HepG2 (cell line): ENCODE results near the gene VIT. TPM values are rescaled to one million over a fixed set of nuclear protein-coding genes. Genes with fewer than 3 reads are reported as not detected.

Experiments used
- ATAC-seq: fragments of 200-7000 bp; cut with Tn5 transposase; 3 replicates; pipeline ENCODE4 v1.9.1; 2020; ENCODE audit warnings: mild to moderate bottlenecking, moderate library complexity
- BruUV-seq: library from RNA; stranded (reverse); fragments of 400-500 nt; replicated peaks from 2 replicates; lab custom pipeline; 2021; lab: Mats Ljungman, UMichigan
- CTCF ChIA-PET: fragments of 300-600 bp; formaldehyde crosslinking; extraction: SDS; loops from one replicate; lab custom pipeline; 2021; ENCODE audit warnings: low total read pairs, inconsistent platforms, low intra/inter-chr PET ratio; lab: Yijun Ruan, JAX
- POLR2A ChIA-PET: fragments of 350-600 bp; sonication (Branson Sonifier 250); formaldehyde crosslinking; loops from one replicate; lab custom pipeline; 2020; ENCODE audit warnings: antibody characterized with exemption, inconsistent platforms; lab: Yijun Ruan, JAX
- DNase-seq: peaks from one replicate; pipeline ENCODE4 v3.0.0-alpha.2; 2015; ENCODE audit warnings: low spot score
- FAIRE-seq: peaks from 3 replicates; lab custom pipeline; 2011; peaks lifted over from hg19 to GRCh38; lab: Jason Lieb, UNC
- H2AFZ ChIP-seq: one replicate; pipeline ENCODE4 v1.6.1; 2011; ENCODE audit warnings: low read length, inconsistent platforms
- H3K27ac ChIP-seq: fragments of 300-600 bp; 3 replicates; pipeline ENCODE4 v1.8.0; 2011; ENCODE audit warnings: mixed run types, mild to moderate bottlenecking, mixed read lengths, low read length, inconsistent platforms; ENCODE audit not compliant: insufficient read depth; ENCODE audit errors: extremely low read length
- H3K27me3 ChIP-seq, 2 experiments: fragments of 200-600 bp in 1 of 2; 2 replicates in 1 of 2; 3 replicates in 1 of 2; pipeline versions ENCODE4 v1.6.0 to v1.8.0; 2011; ENCODE audit warnings: low read length in 2 of 2, mild to moderate bottlenecking in 2 of 2, moderate library complexity in 2 of 2, inconsistent platforms in 1 of 2; ENCODE audit not compliant: insufficient read depth in 2 of 2, control insufficient read depth in 1 of 2
- H3K36me3 ChIP-seq, 2 experiments: fragments of 200-600 bp in 1 of 2; replicated peaks in 1 of 2; 2 replicates in 1 of 2; 3 replicates in 1 of 2; pipeline versions ENCODE4 v1.5.1 to v1.8.0; 2011; ENCODE audit warnings: low read length in 2 of 2, inconsistent platforms in 1 of 2; ENCODE audit not compliant: insufficient read depth in 2 of 2, control insufficient read depth in 1 of 2
- H3K4me1 ChIP-seq: 2 replicates; pipeline ENCODE4 v1.5.1; 2012; ENCODE audit warnings: low read length, inconsistent platforms; ENCODE audit not compliant: insufficient read depth
- H3K4me2 ChIP-seq: 2 replicates; pipeline ENCODE4 v1.6.0; 2011; ENCODE audit warnings: low read depth, low read length, inconsistent platforms
- H3K4me3 ChIP-seq, 3 experiments: fragments of 200-600 bp in 1 of 3; sonication (generic), shearing (Covaris generic) in 1 of 3; replicated peaks in 1 of 3; 2 replicates each; pipeline ENCODE4 v1.5.1; 2011 to 2016; ENCODE audit warnings: low read length in 3 of 3, inconsistent platforms in 2 of 3, low read depth in 2 of 3, mild to moderate bottlenecking in 2 of 3, control low read depth in 1 of 3, mixed read lengths in 1 of 3; ENCODE audit not compliant: insufficient read depth in 1 of 3
- H3K79me2 ChIP-seq: one replicate; pipeline ENCODE4 v1.6.1; 2011; ENCODE audit warnings: low read length, inconsistent platforms; ENCODE audit not compliant: insufficient read depth
- H3K9ac ChIP-seq: 2 replicates; pipeline ENCODE4 v1.6.0; 2011; ENCODE audit warnings: mild to moderate bottlenecking, low read depth, low read length, inconsistent platforms; ENCODE audit not compliant: insufficient read depth
- H3K9me3 ChIP-seq: 2 replicates; pipeline ENCODE4 v1.5.1; 2012; ENCODE audit warnings: mild to moderate bottlenecking, low read length
- H4K20me1 ChIP-seq: 2 replicates; pipeline ENCODE4 v1.6.0; 2011; ENCODE audit warnings: inconsistent platforms, mild to moderate bottlenecking, low read length, moderate library complexity; ENCODE audit not compliant: insufficient read depth
- FOSL1 ChIP-seq: sonication (generic); formaldehyde crosslinking; IDR thresholded peaks from 2 replicates; pipeline ENCODE4 v1.9.0; 2021; ENCODE audit warnings: missing genetic modification reagents, borderline replicate concordance
- GTF2F1 ChIP-seq: fragments of 150-350 bp; IDR thresholded peaks from 2 replicates; pipeline ENCODE4 v1.6.1; 2014; ENCODE audit warnings: low read length
- HMGXB4 ChIP-seq, 2 experiments: sonication (generic) in 1 of 2; formaldehyde crosslinking in 1 of 2; IDR thresholded peaks; 2 replicates each; pipeline versions ENCODE4 v1.4.0 to v1.6.1; 2018 to 2020; ENCODE audit warnings: missing genetic modification reagents in 2 of 2, borderline replicate concordance in 1 of 2, low read depth in 1 of 2, mild to moderate bottlenecking in 1 of 2, missing biosample characterization in 1 of 2
- KLF9 ChIP-seq: IDR thresholded peaks from 2 replicates; pipeline ENCODE4 v1.6.1; 2016; ENCODE audit warnings: low read depth
- MED1 ChIP-seq: sonication (generic); formaldehyde crosslinking; IDR thresholded peaks from 2 replicates; pipeline ENCODE4 v1.4.0; 2020; ENCODE audit warnings: missing genetic modification reagents
- TCF7L2 ChIP-seq: IDR thresholded peaks from 2 replicates; pipeline ENCODE4 v1.6.1; 2011; ENCODE audit warnings: mild to moderate bottlenecking, low read depth, low read length, moderate library complexity
- XRCC5 ChIP-seq: fragments of 200-400 bp; formaldehyde crosslinking; optimal IDR thresholded peaks from 2 replicates; pipeline ENCODE3; 2017; ENCODE audit warnings: mild to moderate bottlenecking, low read length
- ZNF124 ChIP-seq: sonication (generic); formaldehyde crosslinking; IDR thresholded peaks from 2 replicates; pipeline ENCODE4 v1.4.0; 2020; ENCODE audit warnings: missing genetic modification reagents
- ZNF282 ChIP-seq: fragments of 450-650 bp; IDR thresholded peaks from 2 replicates; pipeline ENCODE4 v1.6.1; 2018; ENCODE audit not compliant: partially characterized antibody
- ZNF75D ChIP-seq: sonication (generic); formaldehyde crosslinking; IDR thresholded peaks from 2 replicates; pipeline ENCODE4 v1.8.1; 2023; ENCODE audit warnings: missing genetic modification reagents, mild to moderate bottlenecking, borderline replicate concordance
- WGBS: methylation state at CpG from one replicate; pipeline ENCODE4 v1.1.6; 2017; ENCODE audit warnings: low lambda C conversion rate; 5-methylcytosine and 5-hydroxymethylcytosine counted together
- in situ Hi-C: cut with HindIII; loops from 2 replicates; pipeline ENCODE4 v1.10.0; 2017; ENCODE audit warnings: low pct_unique_long_range_greater_than_20kb; ENCODE audit not compliant: extremely low pct_ligation_motif_present
- intact Hi-C: fragments of 100-400 bp; cut with micrococcal nuclease; formaldehyde crosslinking; loops from one replicate; pipeline ENCODE4 v1.10.0; 2022; ENCODE audit not compliant: unreplicated experiment
- polyA plus RNA-seq, 8 experiments: library from polyadenylated mRNA; depleted of rRNA in 3 of 8; stranded (reverse) in 7 of 8; unstranded in 1 of 8; fragments of >200 nt; fragmentation: Illumina TruSeq in 4 of 8; extraction: Trizol in 4 of 8; gene quantifications; 2 replicates each; pipeline versions ENCODE4 v1.2.1 to v1.2.3, GENCODE V29; 2011 to 2016; ENCODE audit warnings: low read depth in 4 of 8, missing spikeins in 1 of 8, mixed read lengths in 1 of 8; ENCODE audit not compliant: insufficient read depth in 1 of 8
- total RNA-seq, 5 experiments: library from RNA; depleted of rRNA; stranded (reverse); fragments of >200 nt; fragmentation: Illumina TruSeq; extraction: Trizol; gene quantifications; 2 replicates each; pipeline ENCODE4 v1.2.3, GENCODE V29; 2016; ENCODE audit warnings: low read depth in 1 of 5
- TF ChIP-seq, protein P1 (sequence below): sonication (generic); formaldehyde crosslinking; IDR thresholded peaks from 2 replicates; pipeline ENCODE4 v1.8.0; 2022; ENCODE audit warnings: mild to moderate bottlenecking, missing genetic modification reagents; ENCODE audit not compliant: insufficient replicate concordance

VIT gene
- total and polyA plus RNA-seq, 2 of the 13 experiments (the other 11 are each of a cell fraction or from before 2014, with no cell fraction given) = not detected

DNA sequence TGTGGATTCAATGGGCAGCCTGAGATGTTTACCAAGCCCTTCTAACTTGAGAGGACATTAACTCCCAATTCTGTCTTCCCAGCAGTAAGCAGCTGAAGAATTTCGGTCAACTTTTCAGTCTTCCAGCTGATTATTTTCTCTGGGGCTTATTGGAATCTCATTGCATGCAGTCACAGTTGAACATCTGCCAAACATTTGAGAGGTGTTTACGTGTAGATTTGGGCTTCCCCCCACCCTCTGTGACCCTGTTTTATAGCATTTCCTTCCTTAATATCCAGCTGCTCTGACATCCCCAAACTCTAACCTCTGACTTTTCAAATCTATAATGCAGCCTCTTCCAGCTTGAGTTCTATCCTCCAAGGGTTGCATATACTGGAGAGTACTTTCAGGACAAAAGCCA lies 16.5 kb upstream of the VIT start (continued):
- TF ChIP-seq HMGXB4 (CRISPR knock-in tag; IDR thresholded peaks at IDR 0.05; ENCODE audit: borderline replicate concordance in 1 of 2, low read depth in 1 of 2) (no peak), MED1 (CRISPR knock-in tag) (no peak), ZNF124 (CRISPR knock-in tag) (no peak), XRCC5 (no peak), ZNF75D (no peak)

- TF ChIP-seq GTF2F1 (no peak), FOSL1 (CRISPR knock-in tag) (no peak), KLF9 (CRISPR knock-in tag) (no peak), ZNF282 (no peak), TCF7L2 (no peak)
- TF ChIP-seq, protein P1, sequence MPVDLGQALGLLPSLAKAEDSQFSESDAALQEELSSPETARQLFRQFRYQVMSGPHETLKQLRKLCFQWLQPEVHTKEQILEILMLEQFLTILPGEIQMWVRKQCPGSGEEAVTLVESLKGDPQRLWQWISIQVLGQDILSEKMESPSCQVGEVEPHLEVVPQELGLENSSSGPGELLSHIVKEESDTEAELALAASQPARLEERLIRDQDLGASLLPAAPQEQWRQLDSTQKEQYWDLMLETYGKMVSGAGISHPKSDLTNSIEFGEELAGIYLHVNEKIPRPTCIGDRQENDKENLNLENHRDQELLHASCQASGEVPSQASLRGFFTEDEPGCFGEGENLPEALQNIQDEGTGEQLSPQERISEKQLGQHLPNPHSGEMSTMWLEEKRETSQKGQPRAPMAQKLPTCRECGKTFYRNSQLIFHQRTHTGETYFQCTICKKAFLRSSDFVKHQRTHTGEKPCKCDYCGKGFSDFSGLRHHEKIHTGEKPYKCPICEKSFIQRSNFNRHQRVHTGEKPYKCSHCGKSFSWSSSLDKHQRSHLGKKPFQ (CRISPR knock-in tag) = no peak
- ChIA-PET CTCF (no interaction called here), POLR2A (no interaction called here)
- H3K4me2 ChIP-seq = no peak overlapping the region
- no peak overlapping the region for H2AFZ ChIP-seq
- intact Hi-C loops = no loop called here
- H3K27ac ChIP-seq = no peak overlapping the region
- WGBS = 27% methylated on average over 6 of the region's 6 CpGs
- no peak overlapping the region for H3K4me3 ChIP-seq
- H3K36me3 ChIP-seq = no peaks in the 10 kb centered on the region
- DNase-seq (no peak), FAIRE-seq (no peak), ATAC-seq (no peak)
- peaks cover 9% of the 10 kb centered on the region; the same call in 1 of the 2 replicates for H3K9me3 ChIP-seq
- H4K20me1 ChIP-seq = no peaks in the 10 kb centered on the region
- in situ Hi-C loops = no loop called here
- H3K9ac ChIP-seq = no peak overlapping the region
- H3K4me1 ChIP-seq = no peaks in the 10 kb centered on the region
- H3K79me2 ChIP-seq = no peaks in the 10 kb centered on the region
- H3K27me3 ChIP-seq = peaks cover 0 to 10% of the 10 kb centered on the region in 2 experiments; a peak in 2 of 5 replicates
- BruUV-seq = no TSS peak
Observed at GRCh38 chr2:36682562-36682961, 13.9 kb upstream of the VIT start.
